Skeletal muscle tissue (tissue), 4 donors: ENCODE data around the gene CLIC3. TPM values are rescaled to one million over a fixed set of nuclear protein-coding genes. Genes with fewer than 3 reads are reported as not detected.

Source experiments
- H3K27ac ChIP-seq: one replicate; pipeline ENCODE4 v1.7.0; 2013; ENCODE audit warnings: mild to moderate bottlenecking, low read depth, low read length, inconsistent platforms
- H3K27me3 ChIP-seq, 3 donors: one replicate each; pipeline ENCODE4 v1.7.0; 2013; ENCODE audit warnings: low read length in 3 of 3; ENCODE audit not compliant: control insufficient read depth in 3 of 3, insufficient read depth in 3 of 3
- H3K36me3 ChIP-seq, 3 donors: one replicate each; pipeline ENCODE4 v1.7.0; 2013; ENCODE audit warnings: low read length in 3 of 3; ENCODE audit not compliant: control insufficient read depth in 3 of 3, insufficient read depth in 3 of 3
- H3K4me1 ChIP-seq, 3 donors: one replicate each; pipeline ENCODE4 v1.7.0; 2013; ENCODE audit warnings: low read length in 3 of 3, mild to moderate bottlenecking in 3 of 3; ENCODE audit not compliant: control insufficient read depth in 3 of 3, insufficient read depth in 3 of 3
- H3K4me3 ChIP-seq, 3 donors: one replicate each; pipeline ENCODE4 v1.7.0; 2013; ENCODE audit warnings: low read length in 3 of 3
- H3K9ac ChIP-seq, 3 donors: one replicate each; pipeline ENCODE4 v1.7.0; 2013; ENCODE audit warnings: low read length in 3 of 3, mild to moderate bottlenecking in 3 of 3, moderate library complexity in 2 of 3, low read depth in 1 of 3
- H3K9me3 ChIP-seq, 3 donors: one replicate each; pipeline ENCODE4 v1.7.0; 2013; ENCODE audit warnings: low read length in 3 of 3; ENCODE audit not compliant: control insufficient read depth in 3 of 3
- total RNA-seq: library from RNA; depleted of rRNA; stranded (reverse); fragments of >200 nt; gene quantifications from one replicate; pipeline ENCODE4 v1.2.3, GENCODE V29; 2014
- donor health status: Osteomylitis.

Gene CLIC3
- total RNA-seq, 1 donor from 2014 or later: not detected

- no peaks in the 10 kb centered on the region for H3K9me3 ChIP-seq
- H3K27me3 ChIP-seq: no peaks in the 10 kb centered on the region
- H3K4me3 ChIP-seq: no peak overlapping the region
- peak overlapping the region in 1 of 3 donors; percentile 75 for H3K9ac ChIP-seq
- peaks cover 22 to 47% (median 41%) of the 10 kb centered on the region in 3 donors for H3K4me1 ChIP-seq
- peak overlapping the region; percentile 68 for H3K27ac ChIP-seq
- H3K36me3 ChIP-seq: peaks cover 0 to 3% (median 0%) of the 10 kb centered on the region in 3 donors
These were observed 48.3 kb downstream of the CLIC3 start for GRCh38 chr9:136947955-136948510.

DNA sequence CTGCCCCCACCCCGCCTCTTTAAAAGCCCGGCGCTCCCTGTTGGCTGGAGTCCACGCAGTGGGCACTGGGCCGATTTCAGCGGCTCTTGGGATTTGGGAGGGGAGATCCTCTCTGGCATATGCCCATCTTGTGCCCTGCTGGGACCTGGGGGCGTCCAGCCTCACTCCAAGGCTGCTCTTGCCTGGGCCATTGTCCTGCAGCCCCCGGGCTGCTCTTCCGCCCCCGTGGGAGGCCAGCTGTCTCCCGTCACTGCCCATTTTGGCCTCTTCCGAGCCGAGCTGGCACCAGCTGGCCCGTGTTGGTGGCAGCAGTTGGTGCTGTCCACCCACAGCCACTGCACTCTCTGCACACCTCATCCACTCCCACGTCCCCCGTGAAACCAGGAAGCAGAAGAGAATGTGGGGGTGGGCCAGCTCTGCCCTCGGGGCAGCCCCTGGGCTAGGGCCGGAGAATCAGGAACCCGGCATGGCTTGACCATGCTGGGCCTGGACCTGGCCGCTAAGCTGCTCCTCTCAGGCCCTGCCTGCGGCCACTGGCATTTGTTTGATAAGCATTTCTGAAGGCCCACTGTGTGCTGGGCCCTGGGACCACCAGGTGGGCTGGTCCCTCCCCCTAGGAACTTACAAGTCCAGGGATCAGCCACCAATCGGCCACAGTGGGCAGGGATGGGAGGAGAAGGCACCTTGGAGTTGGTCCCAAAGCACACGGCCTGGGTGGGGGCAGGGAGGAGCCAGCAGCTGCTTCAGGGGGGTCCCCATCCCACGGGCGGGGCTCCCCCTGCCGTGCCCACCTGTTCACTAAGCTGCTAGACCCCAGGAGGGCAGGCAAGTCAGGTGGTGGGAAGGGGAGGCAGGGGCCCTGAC, 49.1 kb downstream of the CLIC3 start:
- peak overlapping the region; percentile 68 for H3K27ac ChIP-seq
- H3K9ac ChIP-seq: peak overlapping the region in 2 of 3 donors; percentile 51 to 75
- no peaks in the 10 kb centered on the region for H3K27me3 ChIP-seq
- H3K4me3 ChIP-seq: peak overlapping the region in 1 of 3 donors; percentile 41
- H3K4me1 ChIP-seq: peaks cover 28 to 54% (median 49%) of the 10 kb centered on the region in 3 donors
- no peaks in the 10 kb centered on the region for H3K9me3 ChIP-seq
- peaks cover 4 to 11% (median 5%) of the 10 kb centered on the region in 3 donors for H3K36me3 ChIP-seq

GRCh38 chr9:136946228-136947027, 49.9 kb downstream of the CLIC3 start:
- no peaks in the 10 kb centered on the region for H3K27me3 ChIP-seq
- H3K9ac ChIP-seq: peak overlapping the region in 2 of 3 donors; percentile 51 to 75
- no peaks in the 10 kb centered on the region for H3K9me3 ChIP-seq
- no peak overlapping the region for H3K4me3 ChIP-seq
- H3K4me1 ChIP-seq: peaks cover 32 to 63% (median 57%) of the 10 kb centered on the region in 3 donors
- peak overlapping the region; percentile 68 for H3K27ac ChIP-seq
- peaks cover 12 to 19% (median 12%) of the 10 kb centered on the region in 3 donors for H3K36me3 ChIP-seq

DNA sequence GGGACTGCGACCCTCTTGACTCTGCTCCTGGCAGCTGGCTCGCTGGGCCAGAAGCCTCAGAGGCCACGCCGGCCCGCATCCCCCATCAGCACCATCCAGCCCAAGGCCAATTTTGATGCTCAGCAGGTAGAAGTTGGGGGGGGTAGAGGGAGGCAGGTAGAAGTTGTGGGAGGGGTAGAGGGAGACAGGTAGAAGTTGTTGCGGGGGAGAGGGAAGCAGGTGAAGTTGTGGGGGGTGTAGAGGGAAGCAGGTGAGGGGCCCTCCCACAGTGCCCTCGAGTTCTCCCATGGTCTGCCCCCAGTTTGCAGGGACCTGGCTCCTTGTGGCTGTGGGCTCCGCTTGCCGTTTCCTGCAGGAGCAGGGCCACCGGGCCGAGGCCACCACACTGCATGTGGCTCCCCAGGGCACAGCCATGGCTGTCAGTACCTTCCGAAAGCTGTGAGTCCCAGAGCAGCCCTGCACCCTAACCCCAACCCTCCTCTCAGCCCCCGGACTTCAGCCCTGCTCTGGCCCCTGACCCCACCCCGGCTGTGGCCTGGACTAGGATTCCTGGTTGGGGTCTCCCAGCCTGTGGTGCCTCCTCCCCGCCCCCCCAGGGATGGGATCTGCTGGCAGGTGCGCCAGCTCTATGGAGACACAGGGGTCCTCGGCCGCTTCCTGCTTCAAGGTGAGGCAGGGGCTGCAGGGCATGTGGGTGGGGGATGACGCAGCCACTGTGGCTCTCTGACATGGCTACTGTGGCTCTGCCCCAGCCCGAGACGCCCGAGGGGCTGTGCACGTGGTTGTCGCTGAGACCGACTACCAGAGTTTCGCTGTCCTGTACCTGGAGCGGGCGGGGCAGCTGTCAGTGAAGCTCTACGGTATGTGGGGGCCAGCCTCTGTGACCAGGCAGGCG, 50.8 kb downstream of the CLIC3 start:
- no peak overlapping the region for H3K27ac ChIP-seq
- H3K4me3 ChIP-seq: no peak overlapping the region
- peak overlapping the region in 1 of 3 donors; percentile 40 for H3K9ac ChIP-seq
- peaks cover 38 to 69% (median 62%) of the 10 kb centered on the region in 3 donors for H3K4me1 ChIP-seq
- peaks cover 21 to 28% (median 21%) of the 10 kb centered on the region in 3 donors for H3K36me3 ChIP-seq
- peaks cover 0 to 2% (median 0%) of the 10 kb centered on the region in 3 donors for H3K9me3 ChIP-seq
- H3K27me3 ChIP-seq: no peaks in the 10 kb centered on the region

Other genes starting within 250 kb of the CLIC3 start
- not detected for gene LCN6, start 248.0 kb downstream of the CLIC3 start, total RNA-seq
- not detected for gene LCN8, start 238.3 kb downstream of the CLIC3 start, total RNA-seq
- not detected for gene LCN15, start 232.1 kb downstream of the CLIC3 start, total RNA-seq
- 28.7 TPM for gene TMEM141, start 205.2 kb downstream of the CLIC3 start, total RNA-seq
- 1.0 TPM for gene CCDC183, start 200.2 kb downstream of the CLIC3 start, total RNA-seq
- gene RABL6, start 188.6 kb downstream of the CLIC3 start, total RNA-seq: 34.4 TPM
- gene AJM1, start 154.1 kb downstream of the CLIC3 start, total RNA-seq: 0.52 TPM
- 109 TPM for gene PHPT1, start 147.2 kb downstream of the CLIC3 start, total RNA-seq
- 0.52 TPM for gene MAMDC4, start 144.2 kb downstream of the CLIC3 start, total RNA-seq
- 196 TPM for gene EDF1, start 130.3 kb downstream of the CLIC3 start, total RNA-seq
- 4.7 TPM for gene TRAF2, start 110.1 kb downstream of the CLIC3 start, total RNA-seq
- 45.4 TPM for gene FBXW5, start 51.8 kb downstream of the CLIC3 start, total RNA-seq
- not detected for gene C8G, start 51.3 kb downstream of the CLIC3 start, total RNA-seq
- gene LCN12, start 44.3 kb downstream of the CLIC3 start, total RNA-seq: not detected
- 4.2 TPM for gene PTGDS, start 19.1 kb downstream of the CLIC3 start, total RNA-seq
- gene LCNL1, start 13.6 kb downstream of the CLIC3 start, total RNA-seq: under 0.01 TPM
- gene PAXX, start 4.1 kb downstream of the CLIC3 start, total RNA-seq: 2.1 TPM
- 5.2 TPM for gene ABCA2, start 31.7 kb upstream of the CLIC3 start, total RNA-seq
- not detected for gene FUT7, start 35.5 kb upstream of the CLIC3 start, total RNA-seq
- gene NPDC1, start 49.6 kb upstream of the CLIC3 start, total RNA-seq: 5.7 TPM
- gene ENTPD2, start 57.5 kb upstream of the CLIC3 start, total RNA-seq: 5.2 TPM
- gene SAPCD2, start 74.0 kb upstream of the CLIC3 start, total RNA-seq: 1.0 TPM
- 1.0 TPM for gene UAP1L1, start 80.9 kb upstream of the CLIC3 start, total RNA-seq
- 31.8 TPM for gene MAN1B1, start 90.4 kb upstream of the CLIC3 start, total RNA-seq
- 19.8 TPM for gene DPP7, start 118.2 kb upstream of the CLIC3 start, total RNA-seq
- gene GRIN1, start 142.6 kb upstream of the CLIC3 start, total RNA-seq: not detected
- not detected for gene LRRC26, start 173.5 kb upstream of the CLIC3 start, total RNA-seq
- not detected for gene TMEM210, start 175.5 kb upstream of the CLIC3 start, total RNA-seq
- gene ANAPC2, start 192.0 kb upstream of the CLIC3 start, total RNA-seq: 21.4 TPM
- 47.0 TPM for gene SSNA1, start 192.1 kb upstream of the CLIC3 start, total RNA-seq
- gene TPRN, start 204.2 kb upstream of the CLIC3 start, total RNA-seq: 2.6 TPM
- 32.9 TPM for gene TMEM203, start 209.1 kb upstream of the CLIC3 start, total RNA-seq
- 4.7 TPM for gene NDOR1, start 209.1 kb upstream of the CLIC3 start, total RNA-seq
- gene RNF208, start 225.7 kb upstream of the CLIC3 start, total RNA-seq: not detected
- not detected for gene CYSRT1, start 228.6 kb upstream of the CLIC3 start, total RNA-seq
- gene RNF224, start 230.9 kb upstream of the CLIC3 start, total RNA-seq: not detected
- not detected for gene SLC34A3, start 234.3 kb upstream of the CLIC3 start, total RNA-seq
- gene TUBB4B, start 244.7 kb upstream of the CLIC3 start, total RNA-seq: 97.1 TPM